Measurements from ENCODE around the gene IFNA16.

GRCh38 chr9:21172156-21172555 lies 45.0 kb downstream of the IFNA16 start:
- no peak for TF ChIP-seq MAX (IDR thresholded peaks at IDR 0.05)
- TF ChIP-seq POLR2A (IDR thresholded peaks at IDR 0.05; ENCODE audit: borderline replicate concordance, extremely low read depth, insufficient read depth, insufficient read length), result no peak
- TF ChIP-seq JUND (IDR thresholded peaks at IDR 0.05), result no peak
- TF ChIP-seq CTCF (IDR thresholded peaks at IDR 0.05 in 2 of 3, conservative IDR thresholded peaks at IDR 0.05 in 1 of 3; ENCODE audit: borderline replicate concordance in 1 of 3, insufficient read depth in 1 of 3, low read depth in 2 of 3, low read length in 2 of 3), result no peak
- no peak for TF ChIP-seq ZNF274 (IDR thresholded peaks at IDR 0.05; ENCODE audit: low read depth, low read length)
- TF ChIP-seq CEBPB (IDR thresholded peaks at IDR 0.05; ENCODE audit: low read depth), result no peak
- TF ChIP-seq EZH2phosphoT487 (IDR thresholded peaks at IDR 0.05; ENCODE audit: borderline replicate concordance), result no peak
- no peak for TF ChIP-seq EGR1 (IDR thresholded peaks at IDR 0.05; ENCODE audit: low read depth)
- no peak for TF ChIP-seq POLR2AphosphoS5 (IDR thresholded peaks at IDR 0.05; ENCODE audit: low read depth, low read length)
- TF ChIP-seq ATF3 (IDR thresholded peaks at IDR 0.05), result no peak
